Measurements from ENCODE around the gene SDR9C7.
"Not testable (repeated sequence)": the region's sequence is repeated elsewhere in the genome, so short reads cannot be mapped to it uniquely, and the experiment has no call there.

SDR9C7 gene

DNA sequence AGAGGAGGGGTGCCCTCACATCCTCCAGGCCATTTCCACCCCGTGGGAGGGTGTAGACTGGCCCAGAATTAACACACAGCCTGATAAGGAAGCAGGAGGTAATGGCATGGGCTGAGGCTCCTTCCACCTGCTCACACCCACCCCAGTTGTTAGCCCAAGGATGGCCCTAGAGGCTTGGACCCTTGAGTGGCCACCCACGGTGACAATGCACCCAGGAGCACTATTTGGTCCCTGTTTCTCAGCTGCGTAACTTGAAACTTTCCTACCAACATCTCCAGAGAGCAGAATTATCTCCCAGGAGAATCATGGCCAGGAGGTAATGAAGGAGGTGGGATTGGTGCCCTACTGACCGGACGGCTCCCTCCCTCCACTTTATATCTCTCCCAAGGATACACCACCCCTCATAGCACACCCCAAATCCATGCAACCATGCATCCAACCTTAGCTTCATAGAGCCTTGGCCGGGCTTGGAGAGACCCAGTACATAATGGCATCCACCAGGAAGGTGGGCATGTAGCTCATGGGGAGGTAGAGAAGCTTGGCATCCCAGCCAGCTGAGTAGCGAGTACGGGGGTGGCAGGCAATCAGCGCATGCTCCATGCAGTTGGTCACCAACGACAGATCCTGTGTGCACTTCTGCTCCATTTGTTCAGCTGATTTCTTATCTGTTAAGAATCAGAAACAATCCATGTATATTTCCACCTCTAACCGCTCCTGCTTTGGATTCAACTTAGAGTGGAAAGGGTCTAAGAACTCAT lies 17.6 kb upstream of the SDR9C7 start:
- no peak for DNase-seq

DNA sequence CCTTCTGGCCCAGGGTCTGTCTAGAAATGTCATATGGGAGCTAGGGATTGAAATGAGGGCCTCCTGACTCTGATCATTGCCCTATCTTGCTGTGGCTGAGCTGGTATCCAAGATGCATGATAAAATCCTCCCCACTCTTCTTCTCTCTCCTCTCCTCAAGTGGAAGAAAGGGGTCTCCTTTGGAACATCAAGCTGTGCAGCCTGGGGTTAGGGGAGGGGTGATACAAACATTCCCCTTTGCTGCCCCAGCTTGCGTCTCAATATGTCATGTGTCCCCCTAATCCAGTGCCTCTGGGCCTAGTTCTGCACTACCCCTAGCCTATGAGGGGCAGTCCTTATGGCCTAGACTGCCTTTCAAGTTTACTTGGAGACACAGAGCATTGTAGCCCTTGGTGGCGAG lies 14.7 kb upstream of the SDR9C7 start:
- DNase-seq = no peak

DNA sequence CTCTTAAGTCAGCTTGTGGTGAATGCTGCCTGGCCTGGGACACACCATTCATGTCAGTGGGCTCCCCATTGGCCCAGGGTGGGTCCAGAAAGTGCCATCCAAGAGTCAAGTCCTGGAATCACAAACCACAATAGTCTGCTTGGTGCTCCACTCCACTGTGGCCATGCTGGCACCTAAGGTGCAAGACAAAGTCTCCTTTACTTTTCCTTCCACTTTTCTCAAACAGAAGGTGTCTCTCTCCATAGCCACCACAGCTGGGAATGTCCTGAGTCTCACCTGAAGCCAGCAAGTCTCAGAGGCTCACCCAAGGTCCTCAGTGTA lies 14.2 kb upstream of the SDR9C7 start:
- no peak for DNase-seq

DNA sequence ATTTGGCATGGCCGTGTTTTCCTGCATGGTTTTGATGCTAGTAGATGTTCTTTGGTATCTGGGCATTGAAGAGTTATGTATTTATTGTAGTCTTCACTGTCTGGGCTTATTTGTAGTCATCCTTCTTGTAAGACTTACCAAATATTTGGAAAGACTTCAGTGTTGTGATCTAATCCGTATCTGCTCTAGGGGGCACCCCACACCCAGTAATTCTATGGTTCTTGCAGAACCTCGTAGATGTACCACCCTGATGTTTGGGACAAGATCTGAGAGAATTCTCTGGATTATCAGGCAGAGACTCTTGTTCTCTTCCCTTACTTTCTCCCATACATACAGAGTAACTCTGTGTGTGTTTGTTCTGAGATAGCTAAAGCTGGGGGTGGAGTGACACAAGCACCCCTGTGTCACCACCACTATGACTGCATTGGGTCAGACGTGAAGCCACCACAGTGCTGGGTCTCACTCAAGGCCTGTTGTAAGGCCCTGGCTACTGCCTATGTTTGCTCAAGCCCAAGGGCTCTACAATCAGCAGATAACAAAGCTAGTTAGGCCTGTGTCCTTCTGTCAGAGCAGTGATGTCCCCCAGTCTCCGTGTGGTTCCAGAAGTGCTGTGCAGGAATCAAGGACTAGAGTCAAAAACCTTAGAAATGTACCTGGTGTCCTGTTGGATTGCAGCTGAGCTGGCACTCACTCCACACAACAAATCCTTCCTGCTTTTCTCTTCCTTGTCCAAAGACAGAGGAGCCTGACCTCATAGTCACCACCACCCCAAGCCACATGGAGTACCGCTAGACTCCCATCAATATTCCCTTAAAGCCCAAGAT lies 13.6 kb upstream of the SDR9C7 start:
- DNase-seq = no peak

DNA sequence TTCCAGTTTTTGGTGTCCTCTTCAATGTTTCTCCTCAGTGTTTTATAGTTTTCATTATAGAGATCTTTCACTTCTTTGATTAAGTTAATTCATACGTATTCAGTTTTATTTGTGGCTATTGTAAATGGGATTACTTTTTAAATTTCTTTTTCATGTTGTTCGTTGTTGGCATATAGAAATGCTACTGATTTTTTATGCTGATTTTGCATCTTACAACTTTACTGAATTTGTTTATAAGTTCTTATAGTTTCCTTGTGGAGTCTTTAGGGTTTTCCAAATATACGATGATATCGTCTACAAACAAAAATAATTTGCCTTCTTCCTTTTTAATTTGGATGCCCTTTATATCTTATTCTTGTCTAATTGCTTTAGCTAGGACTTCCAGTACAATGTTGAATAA lies 9.7 kb upstream of the SDR9C7 start:
- no peak for DNase-seq

DNA sequence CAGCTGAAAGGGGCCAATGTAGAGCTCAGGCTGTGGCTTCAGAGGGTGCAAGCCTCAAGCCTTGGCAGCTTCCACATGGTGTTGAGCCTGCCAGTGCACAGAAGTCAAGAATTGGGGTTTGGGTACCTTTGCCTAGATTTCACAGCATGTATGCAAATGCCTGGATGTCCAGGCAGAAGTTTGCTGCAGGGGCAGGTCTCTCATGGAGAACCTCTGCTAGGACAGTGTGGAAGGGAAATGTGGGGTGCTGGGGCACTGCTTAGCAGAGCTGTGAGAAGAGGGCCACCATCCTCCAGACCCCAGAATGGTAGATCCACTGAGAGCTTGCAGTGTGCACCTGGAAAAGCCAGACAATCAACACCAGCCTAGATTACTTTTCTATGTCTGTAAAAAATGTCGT lies 9.2 kb upstream of the SDR9C7 start:
- DNase-seq = not testable (repeated sequence)

DNA sequence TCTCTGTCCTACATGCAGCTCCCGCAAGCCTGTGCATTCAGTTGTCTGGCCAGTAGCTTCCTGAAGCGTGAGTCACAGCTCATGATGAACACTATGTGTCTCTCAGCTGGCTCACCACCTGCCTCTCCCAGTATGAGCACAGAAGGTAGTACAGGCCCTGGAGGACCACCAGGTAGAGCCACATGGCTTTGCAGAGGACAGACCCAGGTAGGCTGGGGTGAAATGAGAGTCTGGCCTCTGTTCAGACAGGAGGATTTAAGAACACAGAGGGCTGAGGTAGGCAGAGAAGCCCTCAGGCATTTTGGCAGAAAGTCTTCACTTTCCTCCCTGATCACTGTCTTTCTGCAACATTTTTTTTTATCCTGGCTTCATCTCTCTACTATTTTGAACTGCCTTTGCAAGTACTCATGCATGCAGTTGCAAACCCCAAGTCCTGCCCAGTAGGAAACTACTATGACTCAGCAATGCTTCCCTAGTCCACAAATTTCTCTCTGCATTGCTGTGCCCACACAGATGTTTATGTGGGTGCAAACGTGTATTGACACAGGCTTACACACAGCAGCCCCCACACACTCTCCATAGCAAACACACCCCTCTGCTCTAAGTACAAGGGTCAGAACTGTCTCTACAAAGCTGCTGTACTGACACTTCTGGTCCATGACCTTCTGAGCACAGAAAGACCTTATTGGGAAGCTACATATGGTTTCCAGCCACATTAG lies 7.2 kb upstream of the SDR9C7 start:
- DNase-seq = no peak

DNA sequence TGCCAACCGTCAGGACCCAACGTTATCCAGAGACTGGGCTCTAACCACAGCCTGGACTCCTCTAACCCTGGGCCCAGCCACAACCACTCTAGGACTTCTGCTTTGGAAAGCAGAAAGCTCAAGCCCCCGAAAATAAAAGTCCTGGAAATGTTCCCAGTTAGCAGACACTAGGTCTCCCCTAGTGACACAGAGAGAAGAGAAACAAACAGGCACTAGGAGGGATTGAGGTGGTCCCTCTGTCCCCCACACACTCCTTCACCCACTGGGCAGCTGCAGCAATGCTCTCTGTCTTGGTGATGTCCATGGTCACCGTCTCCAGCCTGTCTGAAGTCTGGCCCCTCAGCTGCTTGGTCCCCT lies 6.7 kb upstream of the SDR9C7 start:
- DNase-seq = not testable (repeated sequence)

DNA sequence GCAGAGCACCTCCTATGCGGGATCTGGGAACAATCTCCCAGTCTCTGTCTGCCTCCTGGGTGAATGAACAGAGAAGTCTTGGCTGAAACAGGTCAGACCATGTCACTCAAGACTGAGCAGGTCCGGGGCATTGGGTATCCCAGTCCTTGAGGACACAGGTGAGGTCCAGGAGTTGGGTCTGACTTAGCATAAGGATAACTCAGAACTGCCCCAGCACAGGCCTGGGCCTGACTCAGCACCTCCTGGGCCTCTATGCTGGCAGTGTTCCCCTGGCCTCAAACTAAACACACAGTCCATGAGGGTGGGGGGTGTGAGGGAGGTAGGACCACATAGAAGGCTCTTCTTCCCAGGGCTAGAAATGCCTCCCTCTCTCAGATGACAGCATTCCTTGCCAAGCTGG lies 1.5 kb upstream of the SDR9C7 start:
- no peak for DNase-seq

DNA sequence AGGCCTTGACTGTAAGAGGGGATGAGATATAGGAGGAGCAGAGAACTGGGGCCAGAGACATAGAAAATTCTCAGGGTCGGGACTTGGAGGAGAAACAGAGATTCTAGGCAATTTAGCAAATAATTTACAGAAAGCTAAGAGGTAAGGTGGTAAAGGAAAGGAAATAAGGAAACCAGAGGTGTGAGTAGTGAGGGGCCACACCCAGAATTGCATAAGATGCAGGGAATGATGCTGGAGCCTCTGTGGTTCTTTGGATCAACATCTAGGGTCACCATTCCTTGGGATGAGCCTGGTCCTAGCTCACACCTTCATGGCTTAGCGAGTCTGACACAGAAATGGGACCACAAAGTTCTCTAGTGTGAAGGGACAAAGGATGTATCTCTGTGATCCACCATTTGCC lies 949 bp upstream of the SDR9C7 start:
- no peak for DNase-seq

DNA sequence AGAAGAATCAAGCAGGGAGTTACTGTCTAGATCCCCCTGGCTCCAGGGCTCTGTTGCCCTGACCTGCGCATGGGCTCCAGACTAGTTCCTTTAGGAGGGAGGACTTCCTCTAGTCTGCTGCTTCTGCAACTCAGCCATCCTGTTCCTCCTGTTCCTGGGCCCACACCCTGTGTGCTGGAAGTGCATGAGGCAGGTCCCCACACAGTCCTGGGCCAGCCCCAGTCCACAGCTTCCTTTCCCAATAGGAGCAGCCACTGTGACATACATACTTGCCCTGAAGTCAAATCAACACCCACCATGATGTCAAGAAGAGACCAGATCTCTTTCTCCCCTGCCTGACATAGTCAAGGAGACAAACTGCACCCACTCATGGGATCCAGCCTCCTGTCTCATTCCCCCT lies 1.3 kb downstream of the SDR9C7 start:
- no peak for DNase-seq

DNA sequence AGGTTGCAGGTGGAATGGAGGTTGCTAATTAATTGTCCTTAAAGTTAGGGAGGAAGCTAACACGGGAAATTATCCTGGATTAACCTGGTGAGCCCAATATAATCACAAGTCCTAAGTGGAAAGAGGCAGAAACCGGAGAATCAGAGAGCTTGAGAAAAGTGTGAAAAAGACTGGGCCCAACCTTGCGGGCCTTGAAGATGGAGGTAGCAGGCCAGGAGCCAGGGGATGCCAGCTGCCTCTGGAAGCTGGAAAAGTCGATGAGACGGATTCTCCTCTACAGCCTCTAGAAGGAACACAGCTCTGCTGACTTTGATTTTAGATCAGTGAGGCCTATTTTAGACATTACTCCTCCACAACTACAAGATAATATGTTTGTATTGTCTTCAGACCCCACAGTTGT lies 2.1 kb downstream of the SDR9C7 start:
- DNase-seq = no peak

DNA sequence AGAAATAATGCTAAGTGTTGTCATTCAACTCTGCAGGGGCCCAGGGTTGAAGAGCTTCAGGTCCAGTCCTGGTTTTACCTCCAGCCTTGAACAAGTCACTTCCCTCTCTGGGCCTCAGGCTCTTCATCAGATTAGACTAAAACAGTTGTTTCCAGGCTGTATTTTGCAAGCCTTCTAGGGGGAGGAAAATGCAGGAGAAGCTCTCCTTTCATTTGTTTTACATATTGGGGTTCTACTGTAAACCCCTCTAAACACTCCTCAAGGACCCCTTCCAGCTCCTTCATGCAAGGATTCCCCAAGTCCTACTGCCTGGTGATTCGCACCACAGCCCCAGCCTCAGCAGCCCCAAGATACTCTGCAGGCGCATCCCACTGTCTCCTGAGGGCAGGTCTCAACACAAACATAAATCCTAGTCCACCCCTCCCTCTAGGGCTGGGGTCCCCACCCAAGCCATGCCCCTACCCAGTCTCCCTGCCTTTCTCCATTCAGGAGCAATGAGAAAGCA lies 2.7 kb downstream of the SDR9C7 start:
- no peak for DNase-seq

DNA sequence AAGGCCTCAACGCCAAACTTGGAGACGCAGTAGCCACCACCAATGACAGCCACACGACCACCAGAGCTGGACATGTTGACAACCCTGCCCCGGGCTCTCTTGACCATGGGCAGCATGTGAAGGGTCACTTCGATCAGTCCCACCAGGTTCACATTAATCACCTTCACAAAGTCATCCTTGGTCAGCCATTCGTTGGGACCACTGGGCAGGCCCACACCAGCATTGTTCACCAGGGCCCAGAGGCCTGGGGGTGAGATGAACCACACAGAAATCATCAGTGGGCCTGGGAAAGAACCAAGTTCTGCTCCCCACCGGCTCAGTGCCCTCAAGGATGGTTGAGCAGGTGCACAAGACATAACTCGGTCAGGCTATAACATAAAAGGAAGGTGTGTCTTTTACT lies 4.0 kb downstream of the SDR9C7 start:
- DNase-seq = no peak

DNA sequence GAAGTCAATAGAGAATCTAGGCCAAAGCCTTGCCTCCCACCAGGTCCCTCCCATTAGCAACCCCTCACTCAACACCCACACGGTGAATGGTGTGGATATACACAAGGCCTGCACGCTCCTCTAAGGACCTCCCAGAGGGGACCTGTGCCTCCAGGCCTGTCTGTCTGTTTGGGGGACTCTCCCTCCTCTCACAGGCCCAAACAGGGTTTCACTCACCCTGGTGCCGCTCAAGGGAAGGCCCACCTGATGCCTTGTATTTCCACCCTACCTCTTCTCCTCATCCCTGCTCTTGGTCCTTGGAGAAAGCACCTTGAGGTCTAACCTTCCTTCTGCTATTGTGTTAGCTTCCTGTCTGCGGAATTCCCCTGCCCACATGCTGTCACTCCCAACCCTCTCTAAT lies 4.4 kb downstream of the SDR9C7 start:
- DNase-seq = no peak

DNA sequence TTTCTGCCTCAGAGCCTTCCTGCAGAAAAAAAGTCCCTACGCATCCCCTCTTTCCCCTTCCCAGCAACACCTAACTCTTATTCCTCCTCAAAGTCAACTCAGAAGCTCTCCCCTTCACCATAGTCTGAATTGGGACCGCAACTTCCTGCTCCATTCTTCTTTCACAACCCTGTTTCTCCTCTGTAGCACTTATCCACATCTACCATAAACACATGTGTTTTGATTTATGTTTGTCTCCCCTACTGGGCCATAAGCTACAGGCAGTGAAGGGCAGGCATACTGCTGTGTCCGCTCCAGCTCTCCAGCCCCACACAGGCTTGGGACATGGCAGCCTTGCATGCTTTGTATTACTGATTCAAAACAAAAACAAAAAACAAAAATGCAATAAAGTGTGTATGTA lies 5.9 kb downstream of the SDR9C7 start:
- DNase-seq = no peak

DNA sequence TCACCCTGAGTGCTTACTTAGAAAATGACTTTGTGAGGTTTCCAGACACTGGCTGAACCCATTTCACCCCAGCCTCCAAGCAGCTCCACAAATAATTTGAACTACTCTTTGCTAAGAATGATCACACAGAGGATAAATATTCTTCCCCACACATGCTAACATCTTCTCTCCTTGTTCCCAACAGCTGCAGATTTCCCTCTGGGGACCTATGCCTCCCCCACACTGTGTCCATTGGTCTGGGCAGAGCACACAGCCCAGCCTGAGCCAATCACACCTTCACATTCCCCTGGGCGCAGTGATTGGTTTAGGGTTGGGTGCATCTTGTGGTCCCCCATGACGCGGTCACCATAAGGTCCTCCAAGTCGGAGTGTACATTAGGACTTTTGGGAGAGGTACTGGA lies 6.9 kb downstream of the SDR9C7 start:
- DNase-seq = no peak

DNA sequence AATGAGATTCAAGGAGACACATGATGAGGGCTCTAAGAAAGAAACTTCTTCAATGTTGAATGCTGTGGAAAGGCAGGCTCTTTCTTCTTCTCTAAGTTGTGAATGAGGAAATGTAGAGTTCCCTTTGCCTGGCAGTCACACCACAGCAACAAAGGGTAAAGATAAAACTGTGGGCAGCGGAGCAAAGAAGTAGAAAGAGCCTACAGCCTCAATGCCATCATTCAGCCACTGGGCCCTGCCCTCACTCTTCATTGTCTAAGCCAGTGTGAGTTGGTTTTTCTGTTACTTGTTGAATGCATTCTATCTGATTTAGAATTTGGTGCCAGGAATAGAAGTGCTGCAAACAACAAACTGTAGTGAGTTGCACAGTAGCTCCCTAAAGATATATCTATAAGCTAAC lies 12.2 kb downstream of the SDR9C7 start:
- DNase-seq = no peak

DNA sequence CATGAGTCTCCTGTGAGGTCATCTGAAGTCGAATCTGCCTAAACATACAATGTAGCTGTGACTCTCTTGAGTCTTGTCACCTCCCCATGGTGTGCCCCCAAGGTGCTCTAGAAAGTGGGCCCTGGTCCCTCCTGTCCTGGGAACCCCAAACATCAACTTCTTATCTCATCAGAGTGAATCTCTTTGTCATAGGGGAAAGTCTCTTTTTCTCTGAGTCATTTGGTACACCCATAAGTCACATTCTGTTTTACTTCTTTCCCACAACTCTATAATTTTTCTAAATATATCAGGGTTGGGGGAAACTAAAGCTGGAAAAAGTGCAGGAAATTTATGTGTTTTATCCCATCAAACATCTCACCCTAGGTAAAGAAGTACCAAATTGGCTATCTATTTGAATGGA lies 12.9 kb downstream of the SDR9C7 start:
- no peak for DNase-seq

DNA sequence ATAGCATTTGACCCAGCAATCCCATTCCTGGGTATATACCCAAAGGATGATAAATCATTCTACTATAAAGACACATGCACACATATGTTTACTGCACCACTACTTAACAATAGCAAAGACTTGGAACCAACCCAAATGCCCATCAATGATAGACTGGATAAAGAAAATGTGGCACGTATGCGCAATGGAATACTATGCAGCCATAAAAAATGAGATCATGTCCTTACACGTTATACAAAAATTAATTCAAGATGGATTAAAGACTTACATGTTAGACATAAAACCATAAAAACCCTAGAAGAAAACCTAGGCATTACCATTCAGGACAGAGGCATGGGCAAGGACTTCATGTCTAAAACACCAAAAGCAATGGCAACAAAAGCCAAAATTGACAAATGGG lies 16.1 kb downstream of the SDR9C7 start:
- DNase-seq = not testable (repeated sequence)

DNA sequence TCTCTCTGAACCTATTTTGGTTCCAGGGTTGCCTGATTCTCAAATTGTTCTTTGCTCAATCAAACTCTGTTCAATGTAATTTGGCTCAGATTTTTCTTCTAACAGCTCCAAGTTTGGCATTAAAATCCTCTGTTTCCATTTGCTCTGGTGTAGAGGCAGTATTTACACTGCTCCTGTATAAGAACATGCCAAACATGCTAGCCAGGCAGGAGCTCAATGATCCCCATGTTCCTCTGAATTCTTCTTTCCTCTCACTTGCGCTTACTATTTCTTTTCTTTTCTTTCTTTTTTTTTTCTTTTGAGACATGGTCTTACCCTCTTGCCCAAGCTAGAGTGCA lies 17.2 kb downstream of the SDR9C7 start:
- DNase-seq = no peak

DNA sequence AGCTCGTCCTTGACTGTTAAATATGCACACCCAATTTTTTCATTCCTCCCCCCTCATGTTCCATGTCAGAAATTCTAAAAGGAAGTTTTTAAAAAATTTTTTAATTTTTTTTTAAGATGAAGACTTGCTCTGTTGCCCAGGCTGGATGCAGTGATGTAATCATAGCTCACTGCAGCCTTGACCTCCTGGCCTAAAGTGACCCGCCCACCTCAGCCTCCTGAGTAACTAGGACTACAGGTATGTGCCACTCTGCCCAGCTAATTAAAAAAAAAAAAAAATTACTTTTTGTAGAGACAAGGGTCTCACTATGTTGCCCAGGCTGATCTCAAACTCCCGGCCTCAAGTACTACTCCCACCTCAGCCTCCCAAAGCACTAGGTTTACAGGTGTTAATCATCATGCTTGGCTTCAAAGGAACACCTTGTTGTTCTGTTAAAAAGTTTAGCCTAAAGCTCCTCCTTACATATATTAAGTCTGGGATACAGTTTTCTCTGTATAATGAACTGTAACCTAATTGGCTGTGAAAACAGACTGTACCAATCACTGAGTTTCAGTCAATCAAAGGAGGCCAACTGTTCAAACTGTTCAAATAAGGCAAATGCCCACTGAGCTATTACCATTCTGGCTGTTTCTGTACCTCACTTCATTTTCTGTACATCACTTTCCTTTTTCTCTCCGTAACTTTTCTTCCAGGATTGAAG lies 17.8 kb downstream of the SDR9C7 start:
- DNase-seq = no peak

DNA sequence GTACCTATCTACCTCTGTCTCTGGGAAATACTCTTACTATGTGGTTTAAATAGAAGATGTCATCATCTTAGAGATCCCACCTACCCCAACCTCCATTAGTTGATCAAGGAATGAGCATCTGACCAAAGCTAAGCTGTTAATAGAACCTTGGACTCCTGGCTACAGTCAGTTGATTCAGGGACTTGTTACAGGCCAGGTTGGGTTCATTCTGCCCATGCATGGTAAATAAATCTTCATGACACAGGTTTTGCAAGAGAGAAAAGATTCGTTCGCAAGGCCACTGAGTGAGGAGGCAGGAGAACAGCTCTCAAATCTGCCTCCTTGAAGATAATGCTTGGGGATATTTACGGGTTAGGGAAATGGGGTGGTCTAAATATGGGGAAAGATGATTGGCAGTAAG lies 19.5 kb downstream of the SDR9C7 start:
- no peak for DNase-seq

Measured in cerebellar nuclear complex (tissue), 1 donor.